ENCODE measurements around the gene DPP7.
"Not testable (repeated sequence)": the region's sequence is repeated elsewhere in the genome, so short reads cannot be mapped to it uniquely, and the experiment has no call there.

Gene DPP7

GRCh38 chr9:137069508-137070091 is 44.9 kb downstream of the DPP7 start:
- DNase-seq: no peak

DNA sequence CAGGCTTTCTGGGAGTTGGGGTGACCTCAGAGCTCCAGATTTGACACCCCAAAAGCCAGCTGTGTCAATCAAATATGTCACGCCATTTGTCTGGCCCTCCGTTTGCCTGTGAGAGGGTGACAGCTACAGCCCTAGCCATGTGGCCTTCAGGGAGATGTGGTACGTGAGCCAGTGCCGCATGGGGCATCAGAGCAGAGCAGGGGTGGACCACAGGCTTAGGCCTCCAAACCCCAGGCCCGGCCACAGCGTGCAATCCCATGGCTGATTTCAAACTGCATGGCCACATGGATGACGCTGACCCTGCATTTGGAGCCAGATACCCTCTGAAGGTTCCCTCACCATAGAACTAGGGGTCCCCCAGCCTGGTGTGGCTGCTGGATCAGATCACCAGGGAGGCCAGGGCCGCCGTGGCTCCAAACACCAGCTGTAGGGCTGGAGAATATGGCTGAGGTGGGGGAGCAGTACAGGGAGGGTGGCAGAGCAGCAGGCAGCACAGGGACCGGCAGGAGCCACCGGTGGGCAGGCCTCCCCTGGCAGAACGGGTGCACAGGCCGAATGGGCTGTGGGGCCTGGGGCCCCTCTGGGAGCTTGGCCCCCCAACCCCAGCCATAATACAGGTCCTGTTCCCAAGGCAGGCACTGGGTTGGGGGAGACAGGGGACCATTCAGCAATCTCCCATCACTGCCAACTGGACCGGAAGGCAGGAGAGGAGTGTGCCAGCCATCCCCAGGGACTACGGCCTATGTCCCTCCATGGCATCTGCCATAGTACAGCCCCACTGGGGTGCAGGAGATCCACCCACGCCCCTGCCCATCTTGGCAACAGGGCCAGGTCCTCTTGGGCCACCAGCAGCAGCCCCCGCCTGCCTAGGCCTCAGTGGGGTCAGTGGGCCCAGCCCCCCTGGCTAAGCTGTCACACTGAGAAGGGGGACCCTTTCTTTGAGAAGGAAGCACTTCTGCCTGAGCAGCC is 45.7 kb downstream of the DPP7 start:
- DNase-seq: no peak

GRCh38 chr9:137067860-137068538 is 46.5 kb downstream of the DPP7 start:
- peak; percentile 92 for DNase-seq

- DNase-seq: no peak
These were observed 48.3 kb downstream of the DPP7 start for GRCh38 chr9:137066096-137066861.

GRCh38 chr9:137065336-137065967 is 49.1 kb downstream of the DPP7 start:
- no peak for DNase-seq

DNA sequence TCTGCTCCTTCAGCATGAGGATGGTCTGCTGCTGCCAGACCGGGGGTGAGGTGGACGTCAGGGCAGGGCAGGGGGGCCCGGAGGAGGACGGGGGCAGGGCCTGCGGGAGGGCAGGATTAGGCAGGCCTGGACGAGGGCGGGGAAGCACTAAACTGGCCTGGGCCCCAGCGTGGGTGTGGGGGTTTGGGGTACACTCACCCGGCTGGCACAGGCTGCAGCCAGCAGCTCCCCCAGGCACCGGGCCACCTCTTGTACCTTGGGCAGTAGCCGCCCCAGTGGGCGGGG is 49.7 kb downstream of the DPP7 start:
- DNase-seq: no peak

GRCh38 chr9:137064027-137064879 is 50.3 kb downstream of the DPP7 start:
- DNase-seq: peak; percentile 93

DNA sequence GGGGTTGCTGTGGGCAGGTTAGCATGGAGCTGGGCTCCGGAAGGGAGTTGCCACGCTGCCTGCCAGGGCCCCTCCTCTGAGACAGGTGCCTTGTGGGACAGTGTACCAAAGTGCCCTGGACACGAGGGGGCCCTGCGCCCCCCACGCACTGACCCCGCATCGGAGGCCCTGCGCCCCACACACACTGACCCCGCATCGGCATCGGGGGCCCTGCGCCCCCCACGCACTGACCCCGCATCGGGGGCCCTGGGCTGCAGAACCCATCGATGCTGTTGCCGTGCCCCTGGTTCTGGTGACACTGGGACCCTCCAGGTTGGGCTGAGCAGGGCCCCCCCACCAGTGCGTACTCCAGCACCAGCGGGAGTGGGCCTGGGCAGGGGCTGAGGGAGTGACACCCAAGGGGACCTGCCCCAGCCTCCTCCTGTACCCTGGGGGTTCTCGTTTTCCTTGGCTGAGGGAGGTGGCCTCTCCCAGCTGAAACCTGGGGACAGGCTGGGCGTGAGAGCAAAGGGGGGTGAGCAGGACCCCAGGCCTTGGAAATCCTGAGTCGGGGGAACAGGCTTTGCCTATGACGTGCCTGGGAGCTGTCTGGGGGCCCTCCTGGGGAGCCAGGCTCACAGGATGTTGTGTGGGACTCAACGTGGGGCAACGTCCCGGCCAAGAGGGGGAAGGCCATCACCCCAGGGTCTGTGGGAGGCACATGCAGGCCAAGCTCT is 51.1 kb downstream of the DPP7 start:
- no peak for DNase-seq

- DNase-seq: not testable (repeated sequence)
These were observed 51.7 kb downstream of the DPP7 start for GRCh38 chr9:137062798-137063197.

DNA sequence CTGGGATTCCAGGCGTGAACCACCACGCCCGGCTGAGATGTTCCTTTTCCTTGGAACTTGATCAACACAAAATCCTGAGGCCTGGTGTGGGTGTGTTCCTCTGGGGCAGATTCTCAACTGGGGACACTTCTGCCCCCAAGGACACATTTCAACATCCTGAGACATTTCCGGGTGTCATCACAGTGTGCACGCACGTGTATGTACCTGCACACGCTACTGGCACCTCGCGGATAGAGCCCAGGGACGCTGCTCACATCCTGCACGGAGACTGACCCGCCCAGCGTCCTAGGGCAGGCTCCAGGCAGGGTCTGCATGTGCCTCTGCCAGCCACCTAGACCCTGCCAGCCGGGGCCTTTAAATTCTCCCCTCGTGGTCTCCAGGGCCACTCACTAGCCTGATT is 52.1 kb downstream of the DPP7 start:
- no peak for DNase-seq
